ENCODE data around the gene HMGXB3. TPM values are rescaled to one million over a fixed set of nuclear protein-coding genes. Genes with fewer than 3 reads are reported as not detected.

Gene HMGXB3
- total and polyA plus RNA-seq, 2 of the 13 experiments (the other 11 are each of a cell fraction or from before 2014, with no cell fraction given), result 18.8 to 23.8 TPM

- no peak for TF ChIP-seq RBM22 (optimal IDR thresholded peaks at IDR 0.05; ENCODE audit: low read length)
- peak; percentile 84 for TF ChIP-seq YY1 (IDR thresholded peaks at IDR 0.05; ENCODE audit: insufficient read depth, insufficient replicate concordance, low read depth, low read length)
- no peak for TF ChIP-seq MAFG (CRISPR knock-in tag; IDR thresholded peaks at IDR 0.05)
- no peak for TF ChIP-seq PRDM4 (CRISPR knock-in tag; IDR thresholded peaks at IDR 0.05; ENCODE audit: borderline replicate concordance)
- TF ChIP-seq TARDBP (CRISPR knock-in tag; IDR thresholded peaks at IDR 0.05), result peak; percentile 48; the same call in 1 of the 2 replicates
- no peak for TF ChIP-seq PCBP2 (optimal IDR thresholded peaks at IDR 0.05; ENCODE audit: low read depth, low read length, poor library complexity, severe bottlenecking)
- TF ChIP-seq NR2F1 (CRISPR knock-in tag; IDR thresholded peaks at IDR 0.05), result no peak
- no peak for TF ChIP-seq NFE2L2 (IDR thresholded peaks at IDR 0.05; ENCODE audit: low read length)
- TF ChIP-seq ZNF460 (CRISPR knock-in tag; IDR thresholded peaks at IDR 0.05; ENCODE audit: borderline replicate concordance), result no peak; the same call in 1 of the 2 replicates
- TF ChIP-seq, protein P1, sequence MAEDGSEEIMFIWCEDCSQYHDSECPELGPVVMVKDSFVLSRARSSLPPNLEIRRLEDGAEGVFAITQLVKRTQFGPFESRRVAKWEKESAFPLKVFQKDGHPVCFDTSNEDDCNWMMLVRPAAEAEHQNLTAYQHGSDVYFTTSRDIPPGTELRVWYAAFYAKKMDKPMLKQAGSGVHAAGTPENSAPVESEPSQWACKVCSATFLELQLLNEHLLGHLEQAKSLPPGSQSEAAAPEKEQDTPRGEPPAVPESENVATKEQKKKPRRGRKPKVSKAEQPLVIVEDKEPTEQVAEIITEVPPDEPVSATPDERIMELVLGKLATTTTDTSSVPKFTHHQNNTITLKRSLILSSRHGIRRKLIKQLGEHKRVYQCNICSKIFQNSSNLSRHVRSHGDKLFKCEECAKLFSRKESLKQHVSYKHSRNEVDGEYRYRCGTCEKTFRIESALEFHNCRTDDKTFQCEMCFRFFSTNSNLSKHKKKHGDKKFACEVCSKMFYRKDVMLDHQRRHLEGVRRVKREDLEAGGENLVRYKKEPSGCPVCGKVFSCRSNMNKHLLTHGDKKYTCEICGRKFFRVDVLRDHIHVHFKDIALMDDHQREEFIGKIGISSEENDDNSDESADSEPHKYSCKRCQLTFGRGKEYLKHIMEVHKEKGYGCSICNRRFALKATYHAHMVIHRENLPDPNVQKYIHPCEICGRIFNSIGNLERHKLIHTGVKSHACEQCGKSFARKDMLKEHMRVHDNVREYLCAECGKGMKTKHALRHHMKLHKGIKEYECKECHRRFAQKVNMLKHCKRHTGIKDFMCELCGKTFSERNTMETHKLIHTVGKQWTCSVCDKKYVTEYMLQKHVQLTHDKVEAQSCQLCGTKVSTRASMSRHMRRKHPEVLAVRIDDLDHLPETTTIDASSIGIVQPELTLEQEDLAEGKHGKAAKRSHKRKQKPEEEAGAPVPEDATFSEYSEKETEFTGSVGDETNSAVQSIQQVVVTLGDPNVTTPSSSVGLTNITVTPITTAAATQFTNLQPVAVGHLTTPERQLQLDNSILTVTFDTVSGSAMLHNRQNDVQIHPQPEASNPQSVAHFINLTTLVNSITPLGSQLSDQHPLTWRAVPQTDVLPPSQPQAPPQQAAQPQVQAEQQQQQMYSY (CRISPR knock-in tag; IDR thresholded peaks at IDR 0.05), result peak; percentile 34; the same call in 1 of the 2 replicates
- TF ChIP-seq, protein P2, sequence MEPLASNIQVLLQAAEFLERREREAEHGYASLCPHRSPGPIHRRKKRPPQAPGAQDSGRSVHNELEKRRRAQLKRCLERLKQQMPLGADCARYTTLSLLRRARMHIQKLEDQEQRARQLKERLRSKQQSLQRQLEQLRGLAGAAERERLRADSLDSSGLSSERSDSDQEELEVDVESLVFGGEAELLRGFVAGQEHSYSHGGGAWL (CRISPR knock-in tag; IDR thresholded peaks at IDR 0.05), result peak; percentile 92
- TF ChIP-seq ARNT2 (CRISPR knock-in tag; IDR thresholded peaks at IDR 0.05; ENCODE audit: low read depth), result peak; percentile 93
- TF ChIP-seq FOXA3 (CRISPR knock-in tag; IDR thresholded peaks at IDR 0.05), result peak; percentile 75
- peak; percentile 55; the same call in 1 of the 2 replicates for TF ChIP-seq TMF1 (CRISPR knock-in tag; IDR thresholded peaks at IDR 0.05; ENCODE audit: low read depth)
- peak in 1 of 2 experiments; percentile 95; a peak in 2 of 4 replicates for TF ChIP-seq KLF16 (CRISPR knock-in tag; IDR thresholded peaks at IDR 0.05)
- peak; percentile 53 to 89 for TF ChIP-seq HMGXB4 (CRISPR knock-in tag; IDR thresholded peaks at IDR 0.05; ENCODE audit: borderline replicate concordance in 1 of 2, low read depth in 1 of 2)
- peak; percentile 91 for TF ChIP-seq MYC (CRISPR knock-in tag; IDR thresholded peaks at IDR 0.05; ENCODE audit: borderline replicate concordance)
- no peak for TF ChIP-seq ZNF17 (CRISPR knock-in tag; IDR thresholded peaks at IDR 0.05)
- no peak for TF ChIP-seq ZNF678 (CRISPR knock-in tag; IDR thresholded peaks at IDR 0.05)
- TF ChIP-seq ERF (CRISPR knock-in tag; IDR thresholded peaks at IDR 0.05), result peak; percentile 96
- no peak for TF ChIP-seq TCF7 (IDR thresholded peaks at IDR 0.05; ENCODE audit: low read depth)
These were observed at the start of gene HMGXB3, which contains the start of gene TIGD6 (continued) for GRCh38 chr5:150000256-150000989.
